Stimulated activated CD4-positive, alpha-beta T cell treated with anti-CD3 and anti-CD28 coated beads, Interleukin-1b, Interleukin-23, amount 100 ng/mL, for 24 hours (primary cell): ENCODE measurements around the gene GFPT2.

ENCODE experiments used
- DNase-seq, 4 experiments: peaks; one replicate each; pipeline ENCODE4 v3.0.0-alpha.2; 2020; ENCODE audit warnings: low read depth in 4 of 4, low spot score in 1 of 4

GFPT2 gene

GRCh38 chr5:180378438-180379344, 25.6 kb upstream of the GFPT2 start:
- no peak for DNase-seq

- no peak for DNase-seq
Observed at GRCh38 chr5:180377556-180378197, 24.5 kb upstream of the GFPT2 start.

DNA sequence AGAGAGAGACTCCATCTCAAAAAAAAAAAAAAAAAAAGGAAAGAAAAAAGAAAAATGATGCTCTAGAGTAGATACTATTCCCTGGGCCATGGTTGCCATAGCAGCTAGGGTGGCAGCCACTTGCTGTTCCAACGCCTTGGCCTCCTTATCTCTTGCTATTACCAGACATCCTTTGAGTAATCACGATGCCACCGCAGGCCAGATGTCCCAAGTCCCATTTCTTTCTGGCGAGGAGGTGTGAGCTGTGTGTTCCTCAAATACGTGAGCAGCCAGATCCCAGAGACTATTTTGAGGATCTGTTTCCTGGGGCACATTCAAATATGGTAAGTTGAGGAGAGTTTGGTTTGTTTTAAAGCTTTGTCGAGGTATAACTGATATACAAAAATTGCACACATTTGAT, 23.4 kb upstream of the GFPT2 start:
- no peak for DNase-seq

GRCh38 chr5:180375955-180376354, 22.8 kb upstream of the GFPT2 start:
- no peak for DNase-seq

DNA sequence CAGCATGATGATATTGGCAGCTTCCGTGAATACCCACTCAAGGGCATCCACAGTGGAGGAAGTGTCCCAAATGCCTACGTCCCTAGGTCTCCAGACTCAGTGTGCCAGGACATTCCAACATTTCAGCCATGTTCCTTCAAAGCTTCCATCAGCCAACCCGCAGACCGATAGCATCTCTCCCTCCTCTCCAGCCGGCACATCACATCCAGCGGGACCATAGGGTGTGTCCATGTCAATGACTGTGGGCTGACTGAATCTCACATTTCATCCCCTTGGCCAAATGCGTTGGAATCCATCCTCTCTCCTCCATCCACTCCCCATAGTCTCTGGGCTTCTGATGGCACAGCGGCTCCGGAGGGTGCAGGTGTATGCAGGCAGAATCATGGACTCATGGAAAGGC, 22.2 kb upstream of the GFPT2 start:
- DNase-seq, result no peak

DNA sequence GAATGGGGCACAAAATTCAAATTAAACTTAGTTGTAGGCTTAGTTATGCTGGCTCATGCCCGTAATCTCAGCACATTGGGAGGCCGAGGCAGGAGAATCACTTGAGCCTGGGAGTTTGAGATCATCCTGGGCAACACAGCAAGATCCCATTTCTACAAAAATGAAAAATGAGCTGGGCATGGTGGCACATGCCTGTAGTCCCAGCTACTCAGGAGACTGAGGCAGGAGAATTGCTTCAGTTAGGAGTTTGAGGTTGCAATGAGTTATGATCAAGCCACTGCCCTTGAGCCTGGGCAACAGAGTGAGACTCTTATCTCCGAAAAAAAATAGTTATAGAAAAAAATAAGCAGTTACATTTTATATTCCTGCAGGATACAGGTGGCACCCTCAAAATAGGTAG, 20.7 kb upstream of the GFPT2 start:
- no peak for DNase-seq

DNA sequence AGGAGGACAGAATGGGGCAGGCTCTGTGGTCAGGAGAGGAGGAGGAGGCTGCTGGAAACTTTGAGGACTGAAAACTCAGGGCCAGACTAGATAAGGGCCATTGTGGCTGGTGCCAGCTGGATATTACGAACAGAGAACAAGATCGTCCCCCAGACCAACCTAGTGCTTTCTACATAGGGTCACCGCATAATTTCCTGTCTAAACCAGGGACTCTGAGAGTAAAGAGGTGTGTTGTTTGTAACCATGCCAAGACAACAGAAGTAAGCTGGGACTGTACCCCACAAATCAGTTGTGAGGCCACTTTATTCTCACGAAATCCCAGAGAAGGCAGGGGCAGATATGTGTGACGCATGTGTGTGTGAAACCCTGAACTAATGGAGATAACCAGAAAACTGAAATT, 20.3 kb upstream of the GFPT2 start:
- DNase-seq, result no peak

- DNase-seq, result no peak
Observed at GRCh38 chr5:180371949-180372348, 18.8 kb upstream of the GFPT2 start.

DNA sequence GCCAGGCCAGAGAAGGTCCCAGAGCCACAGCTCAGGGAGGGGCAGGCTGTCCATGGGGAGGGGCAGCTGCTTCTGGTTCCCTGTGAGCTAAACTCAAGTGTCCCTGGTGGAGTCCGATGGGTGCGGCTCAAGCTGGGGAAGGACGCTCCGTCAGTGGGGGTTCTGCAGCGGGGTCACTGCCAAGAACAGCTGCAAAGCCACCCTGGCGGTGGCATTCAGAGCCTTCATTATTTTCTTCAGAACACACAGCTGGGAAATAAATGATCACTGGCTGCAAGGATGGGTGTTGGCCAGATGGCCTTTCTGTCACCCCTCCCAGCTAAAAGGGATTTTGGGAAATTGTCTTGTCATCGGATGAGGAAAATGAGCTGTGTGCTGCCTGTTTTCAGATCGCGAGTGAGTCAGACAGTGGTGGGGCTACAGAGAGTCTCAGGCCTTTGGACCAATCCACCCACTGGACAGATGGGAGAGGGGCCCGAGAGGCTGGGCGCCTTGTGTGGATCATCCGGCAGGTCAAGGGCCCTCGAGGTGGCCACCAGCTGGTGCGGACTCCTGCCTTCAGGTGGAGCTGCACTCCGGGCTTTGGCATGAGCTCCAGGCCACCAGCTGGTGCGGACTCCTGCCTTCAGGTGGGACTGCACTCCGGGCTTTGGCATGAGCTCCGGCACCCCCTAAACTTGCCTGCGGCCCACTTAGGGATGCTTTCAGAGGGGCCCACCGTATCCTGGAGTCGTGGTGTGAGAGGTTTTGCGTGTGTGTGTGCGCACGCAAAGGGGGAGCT, 17.9 kb upstream of the GFPT2 start:
- no peak for DNase-seq

- no peak for DNase-seq
Observed at GRCh38 chr5:180367991-180368390, 14.9 kb upstream of the GFPT2 start.

- DNase-seq, result no peak
Observed at GRCh38 chr5:180367300-180367699, 14.2 kb upstream of the GFPT2 start.

GRCh38 chr5:180366326-180366725, 13.2 kb upstream of the GFPT2 start:
- DNase-seq, result no peak

DNA sequence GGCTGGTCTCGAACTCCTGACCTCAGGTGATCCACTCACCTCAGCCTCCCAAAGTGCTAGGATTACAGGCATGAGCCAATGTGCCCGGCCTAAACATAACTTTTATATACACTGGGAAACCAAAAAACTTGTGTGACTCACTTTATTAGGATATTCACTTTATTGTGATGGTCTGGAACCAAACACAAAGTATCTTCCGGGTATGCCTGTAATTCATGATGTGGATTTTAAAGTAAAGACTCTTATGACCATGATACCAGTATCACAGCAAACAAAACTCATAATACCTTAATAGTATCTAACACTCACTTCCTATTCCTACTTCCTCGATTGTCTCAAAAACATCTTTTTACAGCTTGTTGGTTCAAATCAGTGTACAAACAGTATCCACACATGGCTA, 12.7 kb upstream of the GFPT2 start:
- no peak for DNase-seq

DNA sequence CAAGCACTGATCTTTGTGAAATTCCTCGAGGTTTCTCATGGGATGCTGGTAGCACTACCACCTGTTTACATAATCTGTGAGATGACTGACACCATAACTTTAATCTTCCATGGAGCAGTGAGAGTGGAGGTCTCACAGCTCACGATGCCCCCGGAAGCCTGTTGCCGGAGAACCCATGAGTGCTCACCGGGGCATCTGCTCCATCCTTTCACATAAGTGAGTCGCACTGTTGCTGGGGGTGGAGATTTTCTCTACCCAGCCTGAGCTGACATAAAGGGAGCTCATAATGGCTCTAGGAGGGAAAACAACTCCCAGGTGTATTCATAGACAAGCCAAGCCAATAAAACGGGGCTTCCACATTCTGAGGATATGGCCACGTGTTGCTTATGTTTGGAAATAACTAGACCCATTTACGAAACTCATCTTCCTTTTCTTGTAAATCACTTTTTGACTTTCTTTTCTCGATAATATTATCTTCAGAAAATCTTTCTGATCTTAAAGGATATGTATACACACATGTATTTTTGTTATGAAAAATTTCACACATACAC, 11.2 kb upstream of the GFPT2 start:
- DNase-seq, result no peak

DNA sequence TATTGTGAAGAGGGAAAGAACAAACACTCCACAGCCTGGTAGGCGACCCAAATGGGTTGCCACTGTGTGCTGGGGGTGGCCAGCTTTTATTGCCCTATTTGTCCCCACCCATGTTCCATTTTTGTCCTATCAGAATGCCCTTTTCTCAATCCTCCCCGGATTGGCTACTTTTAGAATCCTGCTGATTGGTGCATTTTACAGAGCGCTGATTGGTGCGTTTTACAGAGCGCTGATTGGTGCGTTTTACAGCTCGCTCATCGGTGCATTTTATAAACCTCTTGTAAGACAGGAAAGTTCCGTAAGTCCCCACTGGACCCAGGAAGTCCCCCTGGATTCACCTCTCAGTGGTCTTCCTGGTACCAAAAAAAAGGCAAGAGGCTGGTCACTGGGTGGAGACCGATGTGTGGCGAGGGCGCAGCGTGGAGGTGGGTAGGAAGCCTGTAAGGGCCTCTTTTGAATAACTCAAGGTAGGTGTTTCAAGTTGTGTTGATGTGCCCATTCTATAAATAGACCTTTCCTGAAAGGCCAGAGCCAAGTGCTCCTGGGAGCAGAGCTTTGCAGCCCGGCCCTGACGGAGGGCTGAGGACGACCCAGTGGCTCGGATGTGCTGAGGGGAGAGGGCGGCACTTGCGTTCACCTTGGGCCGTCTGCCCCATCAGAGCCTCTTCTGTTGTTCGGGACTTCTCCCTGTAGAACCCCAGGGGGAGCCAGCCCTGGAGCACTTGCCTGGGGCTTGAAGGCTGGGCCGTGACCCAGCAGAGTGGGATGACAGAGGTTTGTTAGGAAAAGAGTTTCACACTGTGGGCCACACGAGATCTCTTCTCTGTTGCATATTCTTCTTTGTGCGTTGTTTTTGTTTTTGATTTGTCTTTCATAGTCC, 7.2 kb upstream of the GFPT2 start:
- no peak for DNase-seq

DNA sequence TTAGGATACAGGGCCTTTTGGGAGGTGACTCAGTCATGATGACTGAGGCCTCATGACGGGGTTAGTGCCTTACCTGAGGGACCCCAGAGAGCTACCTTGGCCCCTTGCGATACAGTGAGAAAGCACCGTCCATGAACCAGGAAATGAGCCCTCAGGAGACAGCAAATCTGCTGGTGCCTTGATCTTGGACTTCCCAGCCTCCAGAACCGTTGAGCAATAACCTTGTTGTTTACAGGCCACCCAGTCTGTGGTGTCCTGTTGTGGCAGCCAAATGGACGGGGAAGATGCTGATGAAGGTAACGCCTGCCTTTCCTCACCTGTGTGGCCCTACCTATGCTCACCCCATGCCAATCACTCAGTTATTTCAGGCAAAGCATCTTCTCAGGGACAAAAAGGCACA, 5.6 kb upstream of the GFPT2 start:
- no peak for DNase-seq

- DNase-seq, result no peak
Observed at GRCh38 chr5:180358179-180358578, 5.0 kb upstream of the GFPT2 start.

- no peak for DNase-seq
Observed at GRCh38 chr5:180354966-180355365, 1.8 kb upstream of the GFPT2 start.

DNA sequence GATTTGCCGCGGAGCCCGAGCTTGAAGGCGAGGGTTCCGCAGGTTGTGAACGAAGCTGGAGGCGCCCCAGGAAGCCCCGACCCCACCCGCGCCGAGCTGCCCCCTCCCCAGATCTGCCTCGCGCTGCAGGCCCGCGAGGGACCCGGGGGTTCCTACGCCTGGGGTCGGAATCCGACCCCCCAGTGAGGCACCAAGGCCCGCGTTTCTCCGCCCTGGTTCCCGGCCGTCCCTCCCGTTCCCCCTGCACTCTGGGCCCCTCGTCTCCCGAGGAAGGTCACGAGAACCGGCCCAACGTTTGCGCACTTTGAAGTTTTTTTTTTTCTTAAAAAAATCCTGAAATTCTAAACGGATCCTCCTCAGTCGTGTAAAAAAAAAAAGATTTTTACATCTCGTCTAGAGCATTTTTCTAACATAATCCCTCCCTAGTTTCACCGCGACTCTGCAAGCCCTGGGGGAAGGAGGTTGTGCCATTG, 880 bp upstream of the GFPT2 start:
- DNase-seq, result no peak
